NT2/D1 (cell line): ENCODE results near the gene METRNL.

ENCODE experiments used
- SUZ12 ChIP-seq: IDR thresholded peaks from 2 replicates; pipeline ENCODE4 v1.6.1; 2011; ENCODE audit not compliant: insufficient read length, insufficient read depth; ENCODE audit errors: extremely low read depth
- YY1 ChIP-seq: IDR thresholded peaks from 2 replicates; pipeline ENCODE4 v1.6.1; 2011; ENCODE audit not compliant: insufficient read length, insufficient read depth
- ZNF274 ChIP-seq: IDR thresholded peaks from 2 replicates; pipeline ENCODE4 v1.6.1; 2011; ENCODE audit warnings: mild to moderate bottlenecking, low read depth, low read length

DNA sequence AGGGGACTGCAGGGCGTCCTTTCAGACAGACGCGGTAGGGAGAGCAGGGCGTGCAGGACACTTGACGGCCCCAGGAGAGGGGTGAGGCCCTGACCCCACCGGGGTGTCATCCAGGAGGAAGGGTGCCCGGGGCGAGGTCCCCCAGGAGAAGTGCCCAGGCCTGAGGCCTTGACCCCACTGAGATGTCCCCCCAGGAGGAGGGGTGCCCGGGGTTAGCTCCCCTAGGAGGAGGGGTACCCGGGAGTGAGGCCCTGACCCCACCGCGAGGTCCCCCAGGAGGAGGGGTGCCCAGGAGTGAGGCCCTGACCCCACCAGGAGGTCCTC lies 27.2 kb upstream of the METRNL start:
- TF ChIP-seq YY1: no peak
- TF ChIP-seq SUZ12: no peak
- TF ChIP-seq ZNF274: no peak
